HepG2 (cell line): ENCODE results near the gene ADAMTSL4. TPM values are rescaled to one million over a fixed set of nuclear protein-coding genes. Genes with fewer than 3 reads are reported as not detected.
A peak's percentile ranks its signal among the peaks of the same experiment; 100 is the strongest.

Source experiments
- AKAP8 ChIP-seq: sonication (generic); formaldehyde crosslinking; IDR thresholded peaks from 2 replicates; pipeline ENCODE4 v1.5.1; 2020; ENCODE audit warnings: mild to moderate bottlenecking, missing genetic modification reagents
- CEBPG ChIP-seq: IDR thresholded peaks from 2 replicates; pipeline ENCODE4 v1.6.1; 2016
- HNF4G ChIP-seq, 2 experiments: sonication (generic) in 1 of 2; formaldehyde crosslinking in 1 of 2; IDR thresholded peaks; 2 replicates each; pipeline versions ENCODE4 v1.4.0 to v1.6.1; 2011 to 2020; ENCODE audit warnings: borderline replicate concordance in 2 of 2, low read depth in 2 of 2, mild to moderate bottlenecking in 2 of 2, low read length in 1 of 2, missing genetic modification reagents in 1 of 2, moderate library complexity in 1 of 2
- KDM5A ChIP-seq: fragments of 200-600 bp; sonication (generic); IDR thresholded peaks from 2 replicates; pipeline ENCODE4 v1.7.0; 2018; ENCODE audit warnings: antibody characterized with exemption, mild to moderate bottlenecking, low read length, borderline replicate concordance
- MXD4 ChIP-seq: IDR thresholded peaks from 2 replicates; pipeline ENCODE4 v1.6.1; 2016; ENCODE audit warnings: mild to moderate bottlenecking, missing biosample characterization, missing genetic modification reagents
- MYC ChIP-seq: sonication (generic); formaldehyde crosslinking; IDR thresholded peaks from 2 replicates; pipeline ENCODE4 v1.9.0; 2021; ENCODE audit warnings: missing genetic modification reagents, borderline replicate concordance
- NFE2L1 ChIP-seq: sonication (generic); formaldehyde crosslinking; IDR thresholded peaks from 2 replicates; pipeline ENCODE4 v1.4.0; 2020; ENCODE audit warnings: missing genetic modification reagents, mild to moderate bottlenecking, borderline replicate concordance
- NFYB ChIP-seq: sonication (generic); formaldehyde crosslinking; IDR thresholded peaks from 2 replicates; pipeline ENCODE4 v1.4.0; 2020; ENCODE audit warnings: missing genetic modification reagents
- SMYD3 ChIP-seq: sonication (generic); formaldehyde crosslinking; IDR thresholded peaks from 2 replicates; pipeline ENCODE4 v1.8.1; 2023; ENCODE audit warnings: mild to moderate bottlenecking, missing genetic modification reagents
- TBX2 ChIP-seq: sonication (generic); formaldehyde crosslinking; IDR thresholded peaks from 2 replicates; pipeline ENCODE4 v1.5.0; 2020; ENCODE audit warnings: missing genetic modification reagents, mild to moderate bottlenecking, borderline replicate concordance
- ZNF138 ChIP-seq: sonication (generic); formaldehyde crosslinking; IDR thresholded peaks from 2 replicates; pipeline ENCODE4 v1.5.0; 2020; ENCODE audit warnings: mild to moderate bottlenecking, low read depth, missing genetic modification reagents
- ZNF264 ChIP-seq: sonication (generic); formaldehyde crosslinking; IDR thresholded peaks from 2 replicates; pipeline ENCODE4 v1.4.0; 2020; ENCODE audit warnings: missing genetic modification reagents
- ZNF703 ChIP-seq: sonication (generic); formaldehyde crosslinking; IDR thresholded peaks from 2 replicates; pipeline ENCODE4 v1.5.1; 2020; ENCODE audit warnings: missing genetic modification reagents, mild to moderate bottlenecking, moderate library complexity, borderline replicate concordance
- polyA plus RNA-seq, 8 experiments: library from polyadenylated mRNA; depleted of rRNA in 3 of 8; stranded (reverse) in 7 of 8; unstranded in 1 of 8; fragments of >200 nt; fragmentation: Illumina TruSeq in 4 of 8; extraction: Trizol in 4 of 8; gene quantifications; 2 replicates each; pipeline versions ENCODE4 v1.2.1 to v1.2.3, GENCODE V29; 2011 to 2016; ENCODE audit warnings: low read depth in 4 of 8, missing spikeins in 1 of 8, mixed read lengths in 1 of 8; ENCODE audit not compliant: insufficient read depth in 1 of 8
- total RNA-seq, 5 experiments: library from RNA; depleted of rRNA; stranded (reverse); fragments of >200 nt; fragmentation: Illumina TruSeq; extraction: Trizol; gene quantifications; 2 replicates each; pipeline ENCODE4 v1.2.3, GENCODE V29; 2016; ENCODE audit warnings: low read depth in 1 of 5
- TF ChIP-seq, protein P1 (sequence below): IDR thresholded peaks from 2 replicates; pipeline ENCODE4 v1.6.1; 2016; ENCODE audit warnings: low read depth, control low read depth

The ADAMTSL4 gene
- total and polyA plus RNA-seq, 2 of the 13 experiments (the other 11 are each of a cell fraction or from before 2014, with no cell fraction given) = 3.9 to 16.4 TPM

DNA sequence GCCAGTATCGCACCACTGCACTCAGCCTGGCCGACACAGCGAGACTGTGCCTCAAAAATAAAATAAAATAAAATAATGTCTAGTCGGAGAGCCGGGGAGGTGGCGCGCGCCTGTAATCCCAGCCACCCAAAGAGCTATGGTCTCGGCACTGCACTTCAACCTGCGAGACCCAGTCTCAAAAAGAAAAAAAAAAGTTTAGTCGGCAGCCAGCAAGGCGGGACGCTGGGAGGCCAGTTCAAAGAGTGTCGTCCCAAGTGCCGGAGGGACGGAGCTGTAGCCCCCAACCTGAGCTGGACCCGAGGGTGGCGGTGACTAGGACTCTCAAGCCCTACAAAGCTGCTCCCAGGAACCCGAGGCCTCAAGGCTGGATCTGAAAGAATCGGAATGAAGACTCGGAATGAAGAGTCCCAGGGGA, 34.3 kb upstream of the ADAMTSL4 start (continued):
- TF ChIP-seq ZNF703 (CRISPR knock-in tag) (0 out of 2 replicates have a peak, but pooled peaks have one; percentile 48), HNF4G (IDR thresholded peaks at IDR 0.05; ENCODE audit: borderline replicate concordance, low read depth, low read length) (no peak), HNF4G (CRISPR knock-in tag; IDR thresholded peaks at IDR 0.05; ENCODE audit: borderline replicate concordance, low read depth) (no peak), CEBPG (no peak), MXD4 (CRISPR knock-in tag) (no peak), TBX2 (no peak), KDM5A (no peak), NFE2L1 (CRISPR knock-in tag) (no peak), MYC (CRISPR knock-in tag) (no peak), NFYB (CRISPR knock-in tag) (no peak), ZNF138 (no peak), AKAP8 (no peak), SMYD3 (CRISPR knock-in tag) (no peak), ZNF264 (CRISPR knock-in tag) (no peak)
- TF ChIP-seq, protein P1, sequence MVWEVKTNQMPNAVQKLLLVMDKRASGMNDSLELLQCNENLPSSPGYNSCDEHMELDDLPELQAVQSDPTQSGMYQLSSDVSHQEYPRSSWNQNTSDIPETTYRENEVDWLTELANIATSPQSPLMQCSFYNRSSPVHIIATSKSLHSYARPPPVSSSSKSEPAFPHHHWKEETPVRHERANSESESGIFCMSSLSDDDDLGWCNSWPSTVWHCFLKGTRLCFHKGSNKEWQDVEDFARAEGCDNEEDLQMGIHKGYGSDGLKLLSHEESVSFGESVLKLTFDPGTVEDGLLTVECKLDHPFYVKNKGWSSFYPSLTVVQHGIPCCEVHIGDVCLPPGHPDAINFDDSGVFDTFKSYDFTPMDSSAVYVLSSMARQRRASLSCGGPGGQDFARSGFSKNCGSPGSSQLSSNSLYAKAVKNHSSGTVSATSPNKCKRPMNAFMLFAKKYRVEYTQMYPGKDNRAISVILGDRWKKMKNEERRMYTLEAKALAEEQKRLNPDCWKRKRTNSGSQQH (CRISPR knock-in tag) = peak; percentile 51; the same call in 1 of the 2 replicates
- TF ChIP-seq, all 625 proteins: peak for 20
